KG1 (cell line): Measurements from ENCODE around the gene RHOJ.

Source experiments
- DNase-seq: peaks from one replicate; lab custom pipeline; 2025; lab: John Stamatoyannopoulos, UW

The RHOJ gene

GRCh38 chr14:63205866-63206265 lies 1.6 kb downstream of the RHOJ start:
- no peak for DNase-seq

GRCh38 chr14:63209160-63209559 lies 4.9 kb downstream of the RHOJ start:
- DNase-seq = no peak

- no peak for DNase-seq
Observed at GRCh38 chr14:63210812-63211211, 6.6 kb downstream of the RHOJ start.

GRCh38 chr14:63212209-63212608 lies 8.0 kb downstream of the RHOJ start:
- DNase-seq = no peak

- no peak for DNase-seq
Observed at GRCh38 chr14:63212776-63213500, 8.7 kb downstream of the RHOJ start.

GRCh38 chr14:63214417-63215196 lies 10.4 kb downstream of the RHOJ start:
- DNase-seq = no peak

GRCh38 chr14:63220526-63220925 lies 16.3 kb downstream of the RHOJ start:
- no peak for DNase-seq

GRCh38 chr14:63223596-63223995 lies 19.4 kb downstream of the RHOJ start:
- DNase-seq = no peak

GRCh38 chr14:63224196-63224595 lies 20.0 kb downstream of the RHOJ start:
- no peak for DNase-seq

- no peak for DNase-seq
Observed at GRCh38 chr14:63228217-63228616, 24.0 kb downstream of the RHOJ start.

- no peak for DNase-seq
Observed at GRCh38 chr14:63229330-63230059, 25.3 kb downstream of the RHOJ start.

- no peak for DNase-seq
Observed at GRCh38 chr14:63231766-63232165, 27.5 kb downstream of the RHOJ start.

- no peak for DNase-seq
Observed at GRCh38 chr14:63237791-63238190, 33.5 kb downstream of the RHOJ start.

- DNase-seq = no peak
Observed at GRCh38 chr14:63240221-63240620, 36.0 kb downstream of the RHOJ start.

GRCh38 chr14:63241096-63241495 lies 36.9 kb downstream of the RHOJ start:
- DNase-seq = no peak

- DNase-seq = no peak
Observed at GRCh38 chr14:63243646-63244045, 39.4 kb downstream of the RHOJ start.

- DNase-seq = no peak
Observed at GRCh38 chr14:63245893-63246292, 41.6 kb downstream of the RHOJ start.

- DNase-seq = no peak
Observed at GRCh38 chr14:63248211-63248610, 44.0 kb downstream of the RHOJ start.

GRCh38 chr14:63249092-63249491 lies 44.8 kb downstream of the RHOJ start:
- no peak for DNase-seq

GRCh38 chr14:63257299-63257698 lies 53.1 kb downstream of the RHOJ start:
- DNase-seq = no peak

- no peak for DNase-seq
Observed at GRCh38 chr14:63262446-63262845, 58.2 kb downstream of the RHOJ start.

- DNase-seq = no peak
Observed at GRCh38 chr14:63266106-63266505, 61.9 kb downstream of the RHOJ start.

GRCh38 chr14:63267171-63267570 lies 62.9 kb downstream of the RHOJ start:
- no peak for DNase-seq
